Testis (tissue), 3 donors: ENCODE data around the gene SERINC1. TPM values are rescaled to one million over a fixed set of nuclear protein-coding genes. Genes with fewer than 3 reads are reported as not detected.

ENCODE experiments used
- DNase-seq: peaks from one replicate; pipeline ENCODE4 v3.0.0-alpha.2; 2019
- H3K27ac ChIP-seq, 2 donors: fragments of 200-600 bp; sonication (generic); one replicate each; pipeline ENCODE4 v1.5.1; 2019
- H3K27me3 ChIP-seq: fragments of 200-600 bp; sonication (generic); one replicate; pipeline ENCODE4 v1.5.1; 2019
- H3K36me3 ChIP-seq: fragments of 200-600 bp; sonication (generic); one replicate; pipeline ENCODE4 v1.5.1; 2017; ENCODE audit warnings: low read depth; ENCODE audit errors: missing control alignments
- H3K4me1 ChIP-seq: fragments of 200-600 bp; sonication (generic); one replicate; pipeline ENCODE4 v1.5.1; 2019
- H3K4me3 ChIP-seq, 2 donors: fragments of 200-600 bp; sonication (generic); one replicate each; pipeline ENCODE4 v1.5.1; 2017 to 2019
- H3K9me3 ChIP-seq: fragments of 200-600 bp; sonication (generic); one replicate; pipeline ENCODE4 v1.5.1; 2017
- POLR2A ChIP-seq: fragments of 450-650 bp; IDR thresholded peaks from one replicate; pipeline ENCODE4 v1.6.1; 2017; ENCODE audit warnings: antibody characterized with exemption, mild to moderate bottlenecking, moderate library complexity
- WGBS, 2 donors: methylation state at CpG; one replicate each; pipeline ENCODE4 v1.1.5; 2018; 5-methylcytosine and 5-hydroxymethylcytosine counted together
- intact Hi-C: fragments of 100-400 bp; cut with DNase I; formaldehyde crosslinking; loops from one replicate; pipeline ENCODE4 v1.15.1; 2023; ENCODE audit warnings: low total_unique reads
- polyA plus RNA-seq: library from polyadenylated mRNA; stranded (reverse); fragments of 350-450 nt; fragmentation: Illumina TruSeq; extraction: RNeasy Lipid Tissue Mini Kit (QIAGEN cat#74804); gene quantifications from one replicate; pipeline ENCODE4 v1.2.3, GENCODE V29; 2014; ENCODE audit warnings: low read depth, low replicate concordance; ENCODE audit not compliant: insufficient read depth
- total RNA-seq, 2 donors: library from RNA; depleted of rRNA; stranded (reverse); fragments of >200 nt; gene quantifications; one replicate each; pipeline ENCODE4 v1.2.3, GENCODE V29; 2016
- TF ChIP-seq, protein P1 (sequence below), 3 experiments: fragments of 450-650 bp in 2 of 3; fragments of 200-600 bp in 1 of 3; sonication (generic) in 1 of 3; IDR thresholded peaks; one replicate each; pipeline ENCODE4 v1.5.1; 2016 to 2019; ENCODE audit warnings: antibody characterized with exemption in 3 of 3, mild to moderate bottlenecking in 2 of 3, moderate library complexity in 1 of 3

Gene SERINC1
- total and polyA plus RNA-seq, 3 donors from 2014 or later: 83.8 to 142 (median 114) TPM

DNA sequence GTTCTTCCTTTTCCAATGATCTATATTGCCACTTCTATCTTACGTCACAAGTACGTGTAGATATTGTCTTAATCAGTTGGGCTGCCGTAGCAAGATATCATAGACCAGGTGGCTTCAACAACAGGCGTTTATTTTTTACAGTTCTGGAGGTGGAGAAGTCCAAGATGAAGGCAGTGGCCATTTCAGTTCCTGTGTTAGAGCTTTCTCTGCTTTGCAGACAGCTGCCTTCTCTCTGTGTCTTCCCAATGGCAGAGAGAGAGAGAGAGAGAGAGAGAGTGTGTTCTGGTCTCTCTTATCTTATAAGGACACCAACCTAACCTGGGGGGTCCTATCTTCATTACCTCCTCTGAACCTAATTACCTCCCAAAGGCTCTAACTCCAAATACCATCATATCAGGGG is 63.9 kb downstream of the SERINC1 start:
- DNase-seq: no peak
- no peak overlapping the region for H3K4me3 ChIP-seq
- no peaks in the 10 kb centered on the region for H3K4me1 ChIP-seq
- H3K27me3 ChIP-seq: no peaks in the 10 kb centered on the region
- H3K9me3 ChIP-seq: no peaks in the 10 kb centered on the region
- 66 to 87% methylated on average over 4 of the region's 4 CpGs for WGBS, 2 donors
- no peak overlapping the region for H3K27ac ChIP-seq
- intact Hi-C loops: no loop called here
- TF ChIP-seq, protein P1, sequence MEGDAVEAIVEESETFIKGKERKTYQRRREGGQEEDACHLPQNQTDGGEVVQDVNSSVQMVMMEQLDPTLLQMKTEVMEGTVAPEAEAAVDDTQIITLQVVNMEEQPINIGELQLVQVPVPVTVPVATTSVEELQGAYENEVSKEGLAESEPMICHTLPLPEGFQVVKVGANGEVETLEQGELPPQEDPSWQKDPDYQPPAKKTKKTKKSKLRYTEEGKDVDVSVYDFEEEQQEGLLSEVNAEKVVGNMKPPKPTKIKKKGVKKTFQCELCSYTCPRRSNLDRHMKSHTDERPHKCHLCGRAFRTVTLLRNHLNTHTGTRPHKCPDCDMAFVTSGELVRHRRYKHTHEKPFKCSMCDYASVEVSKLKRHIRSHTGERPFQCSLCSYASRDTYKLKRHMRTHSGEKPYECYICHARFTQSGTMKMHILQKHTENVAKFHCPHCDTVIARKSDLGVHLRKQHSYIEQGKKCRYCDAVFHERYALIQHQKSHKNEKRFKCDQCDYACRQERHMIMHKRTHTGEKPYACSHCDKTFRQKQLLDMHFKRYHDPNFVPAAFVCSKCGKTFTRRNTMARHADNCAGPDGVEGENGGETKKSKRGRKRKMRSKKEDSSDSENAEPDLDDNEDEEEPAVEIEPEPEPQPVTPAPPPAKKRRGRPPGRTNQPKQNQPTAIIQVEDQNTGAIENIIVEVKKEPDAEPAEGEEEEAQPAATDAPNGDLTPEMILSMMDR (IDR thresholded peaks at IDR 0.05): no peak
- no peak for TF ChIP-seq POLR2A
- no peaks in the 10 kb centered on the region for H3K36me3 ChIP-seq

DNA sequence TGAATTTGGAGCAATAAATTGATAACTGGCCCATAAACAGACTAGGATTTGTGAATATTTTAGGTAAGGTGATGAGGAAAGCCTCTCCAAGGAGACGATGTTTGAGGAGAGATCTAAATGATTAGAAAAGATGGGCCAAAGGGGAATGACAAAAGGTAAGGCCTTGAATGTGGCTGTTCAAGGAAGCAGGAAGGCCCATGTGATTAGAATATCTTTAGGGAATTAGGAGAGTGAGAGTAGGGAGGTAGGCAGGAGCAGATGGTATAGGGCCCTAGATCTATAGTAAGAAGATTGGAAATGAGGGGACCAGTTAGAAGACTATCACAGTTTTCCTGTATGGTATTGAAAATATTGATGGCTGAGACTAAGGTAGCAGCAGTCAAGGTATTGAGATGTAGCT is 65.4 kb downstream of the SERINC1 start:
- no peaks in the 10 kb centered on the region for H3K4me1 ChIP-seq
- no peaks in the 10 kb centered on the region for H3K27me3 ChIP-seq
- TF ChIP-seq POLR2A: no peak
- TF ChIP-seq, protein P1 (IDR thresholded peaks at IDR 0.05): no peak
- WGBS, 2 donors: 92 to 94% methylated on average over 1 of the region's 1 CpG
- no peaks in the 10 kb centered on the region for H3K9me3 ChIP-seq
- H3K27ac ChIP-seq: no peak overlapping the region
- H3K36me3 ChIP-seq: no peaks in the 10 kb centered on the region
- H3K4me3 ChIP-seq: no peak overlapping the region
- intact Hi-C loops: no loop called here
- DNase-seq: no peak

DNA sequence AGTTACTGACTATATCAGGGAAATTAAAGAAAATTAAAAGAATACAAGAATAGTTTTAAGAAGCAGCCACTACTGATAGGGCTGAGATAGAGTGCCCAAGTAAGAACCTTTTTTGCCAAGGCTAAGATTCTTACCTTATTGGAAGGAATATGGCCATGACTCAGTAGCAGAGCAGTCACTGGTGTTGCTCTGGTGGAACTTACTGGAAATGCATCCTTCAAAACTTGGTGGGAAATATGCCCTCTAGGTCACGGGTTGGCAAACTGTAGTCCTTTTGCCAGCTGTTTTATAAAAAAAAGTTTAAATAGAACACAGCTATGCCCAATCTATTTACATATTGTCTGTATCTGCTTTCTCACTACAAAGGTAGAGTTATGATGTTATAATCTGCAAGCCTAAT is 66.2 kb downstream of the SERINC1 start:
- intact Hi-C loops: no loop called here

DNA sequence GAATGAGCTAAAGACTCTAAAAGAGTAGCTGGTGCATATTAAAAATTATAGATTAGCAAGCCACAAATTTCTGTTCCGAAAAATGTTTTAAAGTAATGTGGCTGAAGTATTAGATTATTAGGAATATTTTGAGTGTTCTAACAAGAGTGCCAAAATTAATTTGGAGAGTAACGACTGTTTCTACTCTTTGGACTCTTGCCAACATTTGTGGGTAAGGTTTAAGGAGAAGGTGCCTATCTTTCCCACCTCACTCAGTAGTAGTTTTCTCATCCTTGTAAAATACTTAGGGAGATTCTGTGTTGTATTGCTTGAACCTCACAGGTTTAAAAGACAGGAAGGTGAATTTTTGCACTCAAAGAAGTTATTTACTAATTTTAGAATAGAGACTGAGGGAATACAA is 67.2 kb downstream of the SERINC1 start:
- Histone ChIP-seq H3K4me3 (no peak overlapping the region), H3K27me3 (no peaks in the 10 kb centered on the region), H3K27ac (no peak overlapping the region), H3K36me3 (no peaks in the 10 kb centered on the region), H3K9me3 (no peaks in the 10 kb centered on the region), H3K4me1 (no peaks in the 10 kb centered on the region)
- intact Hi-C loops: no loop called here
- no peak for DNase-seq
- TF ChIP-seq, protein P1 (IDR thresholded peaks at IDR 0.05): no peak
- TF ChIP-seq POLR2A: no peak
- WGBS, 2 donors: 57 to 61% methylated on average over 2 of the region's 2 CpGs

More for the DNA sequence above, 66.2 kb downstream of the SERINC1 start:
- whole genome bisulfite sequencing, 2 donors: 95 to 100% methylated on average over 1 of the region's 1 CpG
- H3K9me3 ChIP-seq: no peaks in the 10 kb centered on the region
- no peak for TF ChIP-seq POLR2A
- TF ChIP-seq, protein P1 (IDR thresholded peaks at IDR 0.05): no peak
- no peaks in the 10 kb centered on the region for H3K27me3 ChIP-seq
- H3K4me3 ChIP-seq: no peak overlapping the region
- no peak overlapping the region for H3K27ac ChIP-seq
- no peaks in the 10 kb centered on the region for H3K4me1 ChIP-seq
- no peaks in the 10 kb centered on the region for H3K36me3 ChIP-seq
- no peak for DNase-seq

DNA sequence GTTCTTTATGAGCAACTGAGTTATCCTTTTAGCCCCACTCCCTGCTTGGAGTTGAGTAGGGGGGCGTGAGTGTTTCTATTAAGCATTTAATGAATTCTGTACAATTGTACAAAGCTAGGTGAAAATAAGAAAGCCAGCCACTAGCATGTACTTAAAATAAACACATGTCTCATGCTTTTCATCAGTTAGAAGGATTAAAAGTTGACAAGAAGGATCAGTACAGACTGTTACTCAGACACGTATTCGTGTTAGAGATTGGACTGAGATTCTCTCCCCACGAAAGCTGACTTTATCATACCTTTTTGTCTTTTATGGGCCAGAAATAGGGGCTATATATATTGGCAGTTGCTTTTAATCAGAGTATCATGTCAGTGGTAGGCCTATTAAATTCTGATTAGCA is 70.5 kb downstream of the SERINC1 start:
- intact Hi-C loops: no loop called here

More for the DNA sequence above, 70.5 kb downstream of the SERINC1 start:
- Histone ChIP-seq H3K4me3 (no peak overlapping the region), H3K4me1 (no peaks in the 10 kb centered on the region), H3K27ac (no peak overlapping the region), H3K36me3 (no peaks in the 10 kb centered on the region), H3K9me3 (no peaks in the 10 kb centered on the region), H3K27me3 (no peaks in the 10 kb centered on the region)
- 47 to 49% methylated on average over 4 of the region's 4 CpGs for WGBS, 2 donors
- no peak for DNase-seq
- TF ChIP-seq, protein P1 (IDR thresholded peaks at IDR 0.05): no peak
- no peak for TF ChIP-seq POLR2A
